HepG2 (cell line): Measurements from ENCODE around the gene DNAJC1. TPM values are rescaled to one million over a fixed set of nuclear protein-coding genes. Genes with fewer than 3 reads are reported as not detected.

Source experiments
- AGO2 ChIP-seq: fragments of 200-400 bp; formaldehyde crosslinking; optimal IDR thresholded peaks from 2 replicates; pipeline ENCODE3; 2017; ENCODE audit warnings: mild to moderate bottlenecking, low read depth, low read length, moderate library complexity
- ATF3 ChIP-seq: sonication (generic); formaldehyde crosslinking; IDR thresholded peaks from 2 replicates; pipeline ENCODE4 v1.4.0; 2020; ENCODE audit warnings: missing genetic modification reagents
- CREBL2 ChIP-seq: sonication (generic); formaldehyde crosslinking; IDR thresholded peaks from 2 replicates; pipeline ENCODE4 v1.8.1; 2023; ENCODE audit warnings: missing genetic modification reagents, mild to moderate bottlenecking, borderline replicate concordance
- HMGXB3 ChIP-seq: sonication (generic); formaldehyde crosslinking; IDR thresholded peaks from 2 replicates; pipeline ENCODE4 v1.4.0; 2020; ENCODE audit warnings: missing genetic modification reagents, borderline replicate concordance
- IRF1 ChIP-seq: sonication (generic); formaldehyde crosslinking; IDR thresholded peaks from 2 replicates; pipeline ENCODE4 v1.4.0; 2020; ENCODE audit warnings: low read depth, mild to moderate bottlenecking, missing genetic modification reagents
- IRF9 ChIP-seq: sonication (generic); formaldehyde crosslinking; IDR thresholded peaks from 2 replicates; pipeline ENCODE4 v1.8.0; 2022; ENCODE audit warnings: missing genetic modification reagents, mild to moderate bottlenecking, borderline replicate concordance
- NFE2 ChIP-seq: sonication (generic); formaldehyde crosslinking; IDR thresholded peaks from 2 replicates; pipeline ENCODE4 v1.4.0; 2020; ENCODE audit warnings: missing genetic modification reagents
- RFX3 ChIP-seq: IDR thresholded peaks from 2 replicates; pipeline ENCODE4 v1.6.1; 2016; ENCODE audit warnings: missing biosample characterization, missing genetic modification reagents
- XBP1 ChIP-seq: sonication (generic); formaldehyde crosslinking; IDR thresholded peaks from 2 replicates; pipeline ENCODE4 v1.5.0; 2020; ENCODE audit warnings: missing genetic modification reagents
- ZNF484 ChIP-seq: sonication (generic); formaldehyde crosslinking; IDR thresholded peaks from 2 replicates; pipeline ENCODE4 v1.5.1; 2020; ENCODE audit warnings: mild to moderate bottlenecking, low read depth, missing genetic modification reagents, borderline replicate concordance
- ZNF574 ChIP-seq: sonication (generic); formaldehyde crosslinking; IDR thresholded peaks from 2 replicates; pipeline ENCODE4 v1.4.0; 2020; ENCODE audit warnings: missing genetic modification reagents
- ZNF615 ChIP-seq: sonication (generic); formaldehyde crosslinking; IDR thresholded peaks from 2 replicates; pipeline ENCODE4 v1.5.0; 2020; ENCODE audit warnings: mild to moderate bottlenecking, missing genetic modification reagents, borderline replicate concordance
- ZNF687 ChIP-seq: sonication (generic); formaldehyde crosslinking; IDR thresholded peaks from 2 replicates; pipeline ENCODE4 v1.5.1; 2020; ENCODE audit warnings: mild to moderate bottlenecking, missing genetic modification reagents, moderate library complexity
- ZNF772 ChIP-seq: sonication (generic); formaldehyde crosslinking; IDR thresholded peaks from 2 replicates; pipeline ENCODE4 v1.5.0; 2020; ENCODE audit warnings: mild to moderate bottlenecking, missing genetic modification reagents
- polyA plus RNA-seq, 8 experiments: library from polyadenylated mRNA; depleted of rRNA in 3 of 8; stranded (reverse) in 7 of 8; unstranded in 1 of 8; fragments of >200 nt; fragmentation: Illumina TruSeq in 4 of 8; extraction: Trizol in 4 of 8; gene quantifications; 2 replicates each; pipeline versions ENCODE4 v1.2.1 to v1.2.3, GENCODE V29; 2011 to 2016; ENCODE audit warnings: low read depth in 4 of 8, missing spikeins in 1 of 8, mixed read lengths in 1 of 8; ENCODE audit not compliant: insufficient read depth in 1 of 8
- total RNA-seq, 5 experiments: library from RNA; depleted of rRNA; stranded (reverse); fragments of >200 nt; fragmentation: Illumina TruSeq; extraction: Trizol; gene quantifications; 2 replicates each; pipeline ENCODE4 v1.2.3, GENCODE V29; 2016; ENCODE audit warnings: low read depth in 1 of 5

DNAJC1 gene
- total and polyA plus RNA-seq, 2 of the 13 experiments (the other 11 are each of a cell fraction or from before 2014, with no cell fraction given): 9.9 to 16.6 TPM

- TF ChIP-seq NFE2 (CRISPR knock-in tag): no peak
- TF ChIP-seq HMGXB3 (CRISPR knock-in tag): no peak
- TF ChIP-seq ZNF615 (CRISPR knock-in tag): no peak
- TF ChIP-seq IRF9: no peak
- no peak for TF ChIP-seq CREBL2 (CRISPR knock-in tag)
- no peak for TF ChIP-seq XBP1
- TF ChIP-seq ZNF772 (CRISPR knock-in tag): no peak
- no peak for TF ChIP-seq ZNF484 (CRISPR knock-in tag)
- no peak for TF ChIP-seq ZNF687
- TF ChIP-seq IRF1 (CRISPR knock-in tag): no peak
- no peak for TF ChIP-seq RFX3 (CRISPR knock-in tag)
- TF ChIP-seq AGO2: no peak
- TF ChIP-seq ZNF574: no peak
- TF ChIP-seq ATF3 (CRISPR knock-in tag): no peak
These were observed 196.3 kb downstream of the DNAJC1 start (continued) for GRCh38 chr10:21807180-21807579.
